Measurements from ENCODE around the gene BRICD5.
"Not testable (repeated sequence)": the region's sequence is repeated elsewhere in the genome, so short reads cannot be mapped to it uniquely, and the experiment has no call there.

Gene BRICD5

DNA sequence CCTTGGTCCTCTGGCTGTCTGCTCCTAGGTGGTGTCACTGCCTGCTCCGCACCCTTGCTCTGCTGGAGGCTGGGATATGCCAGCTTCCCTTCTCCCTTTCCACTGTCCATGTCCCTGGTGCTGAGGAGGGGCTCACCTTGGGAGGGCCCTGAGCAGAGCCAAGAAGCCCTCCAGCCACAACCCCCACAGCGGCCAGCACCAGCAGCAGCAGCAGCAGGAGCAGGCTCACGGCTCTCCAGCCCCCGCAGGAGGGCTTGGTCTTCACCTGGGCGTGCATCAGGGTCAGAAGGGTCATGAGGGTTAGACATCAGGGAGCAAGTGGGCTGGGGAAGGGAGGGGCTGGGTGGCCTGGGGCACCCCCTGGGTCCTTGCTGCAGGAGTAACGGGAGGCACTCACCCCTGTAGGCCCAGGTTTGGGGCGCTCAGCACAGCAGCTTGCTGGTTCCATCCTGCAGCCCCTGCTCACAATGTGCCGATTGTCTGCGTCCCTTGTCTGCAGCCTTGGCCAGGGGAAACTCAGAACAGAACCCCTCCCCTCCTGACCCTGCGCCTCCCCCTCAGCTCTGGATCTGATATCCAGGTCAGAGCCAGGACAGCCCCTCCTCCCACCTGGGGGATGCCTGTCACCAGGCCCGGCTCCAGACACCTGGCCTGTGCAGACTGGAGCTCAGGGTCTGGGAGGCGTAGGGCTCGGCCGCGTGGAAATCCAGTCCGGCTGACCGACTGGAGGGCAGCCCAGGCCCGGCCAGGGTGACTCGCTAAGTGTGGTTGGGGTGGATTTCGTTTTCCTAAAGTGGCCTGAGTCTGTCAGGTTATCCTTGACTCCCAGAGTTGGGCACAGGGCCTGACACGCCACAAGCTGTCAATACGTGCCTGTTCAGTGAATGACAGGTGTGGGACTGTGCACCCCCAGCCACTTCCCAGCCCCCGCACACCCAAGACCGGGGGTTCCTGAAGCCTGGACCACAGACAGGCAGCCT lies at the start of gene BRICD5:
TSS of gene BRICD5 (minus strand) at position 478 of the 980 bp plus-strand sequence. CDS start at position 448, 30 bp downstream.
- DNase-seq, result no peak

DNA sequence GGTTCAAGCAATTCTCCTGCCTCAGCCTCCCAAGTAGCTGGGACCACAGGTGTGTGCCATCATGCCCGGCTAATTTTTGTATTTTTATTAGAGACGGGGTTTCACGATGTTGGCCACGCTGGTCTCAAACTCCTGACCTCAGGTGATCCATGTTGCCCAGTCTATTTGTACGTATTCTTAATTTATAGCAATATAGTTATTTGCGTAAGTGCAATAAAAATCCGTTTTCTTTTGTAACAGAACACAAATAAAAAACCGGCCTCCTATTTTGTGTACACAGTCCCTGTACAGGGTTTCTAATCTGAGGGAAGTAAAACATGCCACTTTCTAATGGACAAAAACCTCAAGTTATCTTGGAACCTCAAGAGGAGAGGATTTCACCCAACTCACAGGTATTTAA lies 49.6 kb upstream of the BRICD5 start:
- no peak for DNase-seq

DNA sequence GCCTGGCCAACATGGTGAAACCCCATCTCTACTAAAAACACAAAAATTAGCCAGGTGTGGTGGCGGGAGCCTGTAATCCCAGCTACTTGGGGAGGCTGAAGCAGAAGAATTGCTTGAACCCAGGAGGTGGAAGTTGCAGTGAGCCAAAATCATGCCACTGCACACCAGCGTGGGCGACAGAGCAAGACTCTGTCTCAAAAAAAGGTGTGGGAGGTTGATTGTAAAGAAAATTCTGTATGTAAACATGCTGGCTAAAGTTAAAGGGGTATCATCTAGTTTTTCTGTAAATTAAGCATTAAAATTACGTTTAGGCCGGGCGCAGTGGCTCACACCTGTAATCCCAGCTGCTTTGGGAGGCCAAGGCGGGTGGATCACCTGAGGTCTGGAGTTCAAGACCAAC lies 47.9 kb upstream of the BRICD5 start:
- DNase-seq, result not testable (repeated sequence)

DNA sequence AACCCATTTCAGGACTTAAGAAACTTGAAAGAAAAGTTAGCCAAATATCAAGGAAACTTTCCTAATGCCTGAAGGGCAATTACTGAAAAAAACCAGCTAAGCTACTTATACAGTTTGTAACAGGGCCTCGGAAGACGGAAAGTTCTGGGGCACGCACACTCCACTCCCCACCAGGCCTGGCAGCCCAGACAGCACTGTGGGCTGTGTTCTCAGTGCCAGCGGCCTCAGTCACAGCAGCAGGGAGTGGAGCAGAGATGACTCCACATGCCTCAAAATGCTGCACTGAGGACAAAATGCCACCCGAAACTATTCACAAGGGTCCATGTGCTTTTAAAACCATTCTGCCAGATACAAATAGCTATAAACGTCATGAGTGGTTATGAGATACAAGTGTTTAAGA lies 47.1 kb upstream of the BRICD5 start:
- DNase-seq, result no peak

DNA sequence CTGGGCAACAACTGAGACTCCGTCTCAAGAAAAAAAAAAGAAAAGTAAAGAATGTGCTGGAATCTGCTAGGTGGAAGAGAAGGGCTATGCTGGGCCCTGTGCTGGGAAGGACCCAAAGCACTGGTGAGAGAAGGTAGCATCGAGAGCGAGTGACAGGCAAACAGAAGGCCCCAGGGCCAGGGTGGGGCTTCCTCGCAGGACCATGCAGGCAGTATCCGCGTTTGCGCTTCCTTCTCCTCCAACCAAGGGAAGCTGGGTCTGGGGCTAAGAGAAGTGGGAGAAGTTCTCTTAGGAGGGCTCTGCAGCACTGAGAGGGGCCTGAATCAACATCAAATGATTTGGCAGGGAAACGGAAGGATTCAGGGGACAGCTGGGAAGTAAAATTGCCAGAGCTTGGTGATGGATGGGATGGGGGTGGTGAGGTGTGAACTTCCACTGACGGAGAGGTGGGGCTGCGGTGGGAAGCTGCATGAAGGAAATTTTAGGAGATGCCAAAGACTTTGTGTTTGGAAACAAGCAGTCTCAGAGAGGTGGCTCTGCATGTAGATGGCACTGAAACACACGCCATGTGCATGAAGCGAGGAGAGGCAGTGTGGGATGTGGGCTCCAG lies 46.0 kb upstream of the BRICD5 start:
- DNase-seq, result no peak

DNA sequence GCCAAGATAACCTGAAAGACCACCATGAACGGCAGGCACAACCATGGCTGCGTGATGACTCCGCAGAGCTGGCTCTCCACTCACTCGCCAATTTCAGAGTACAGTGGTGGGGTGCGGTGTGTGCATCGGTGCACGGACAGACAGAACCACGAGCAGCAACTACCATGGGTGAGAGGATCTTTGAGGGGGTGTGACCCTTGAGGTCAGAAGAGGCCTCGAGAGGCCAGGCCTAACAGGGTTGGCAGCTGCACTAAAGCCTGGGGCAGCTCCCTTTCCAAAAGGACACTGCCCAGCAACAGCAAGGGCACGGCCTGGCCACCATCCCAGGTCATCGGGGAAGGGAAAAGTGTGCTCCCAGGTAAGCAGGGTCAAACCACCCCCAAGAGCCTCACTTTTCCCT lies 42.6 kb upstream of the BRICD5 start:
- no peak for DNase-seq

DNA sequence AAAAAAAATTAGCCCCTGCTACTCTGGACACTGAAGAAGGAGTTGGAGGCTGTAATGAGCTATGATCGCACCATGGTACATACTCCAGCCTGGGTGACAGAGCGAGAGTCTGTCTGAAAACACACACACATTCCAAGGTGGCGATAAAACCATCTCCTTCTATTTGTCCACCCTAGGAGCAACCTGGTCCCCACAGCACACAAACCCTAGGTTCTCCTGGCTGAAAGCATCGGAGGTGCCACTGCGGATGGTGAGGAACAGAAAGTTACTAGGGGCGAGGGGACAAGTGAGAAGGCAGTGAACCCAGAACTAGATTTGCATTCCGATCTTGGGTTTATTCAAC lies 42.1 kb upstream of the BRICD5 start:
- DNase-seq, result no peak

DNA sequence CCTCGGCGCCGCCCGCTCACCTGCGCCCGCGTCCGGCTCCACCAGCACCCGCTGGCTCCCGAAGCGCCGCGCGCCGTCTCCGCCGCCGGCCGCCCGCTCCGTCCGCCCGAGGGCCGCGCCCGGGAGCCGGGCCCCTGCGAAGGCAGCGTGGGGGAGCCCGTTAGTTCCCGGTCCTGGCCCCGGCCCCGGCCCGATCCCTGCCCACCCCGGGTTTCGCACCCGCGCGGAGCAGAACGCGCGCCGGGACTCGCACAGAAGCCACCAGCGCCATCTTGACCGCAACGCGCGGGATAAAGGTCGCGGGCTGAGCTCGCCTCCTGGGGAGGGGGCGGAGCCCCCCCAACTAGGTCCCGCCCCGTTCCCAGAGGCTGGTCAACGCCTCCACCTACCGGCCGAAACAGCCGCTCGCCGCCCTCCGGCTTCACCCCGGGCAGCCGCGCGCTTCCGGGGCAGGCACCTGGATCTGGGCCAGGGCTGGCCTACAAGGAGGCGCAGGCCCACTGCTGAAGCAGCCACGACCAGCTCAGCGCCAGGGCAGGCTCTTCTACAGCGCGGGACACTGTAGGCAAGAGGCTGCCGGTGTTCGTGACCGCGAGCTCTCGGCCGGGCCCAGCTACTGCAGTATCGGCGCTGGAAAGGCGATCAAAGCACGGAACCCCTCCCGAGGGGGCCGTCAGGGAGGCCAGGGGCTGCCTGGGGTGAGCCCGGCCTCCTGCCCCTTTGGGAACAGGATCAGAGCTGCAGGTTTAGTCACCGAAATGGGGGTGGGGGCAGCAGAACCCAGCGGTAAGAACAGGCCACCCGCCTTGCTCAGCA lies 40.8 kb upstream of the BRICD5 start, which contains the start of gene ECI1:
TSS of gene ECI1 (minus strand) at position 292 of the 816 bp plus-strand sequence. CDS start at position 271, 21 bp downstream.
- DNase-seq, result peak; percentile 75

DNA sequence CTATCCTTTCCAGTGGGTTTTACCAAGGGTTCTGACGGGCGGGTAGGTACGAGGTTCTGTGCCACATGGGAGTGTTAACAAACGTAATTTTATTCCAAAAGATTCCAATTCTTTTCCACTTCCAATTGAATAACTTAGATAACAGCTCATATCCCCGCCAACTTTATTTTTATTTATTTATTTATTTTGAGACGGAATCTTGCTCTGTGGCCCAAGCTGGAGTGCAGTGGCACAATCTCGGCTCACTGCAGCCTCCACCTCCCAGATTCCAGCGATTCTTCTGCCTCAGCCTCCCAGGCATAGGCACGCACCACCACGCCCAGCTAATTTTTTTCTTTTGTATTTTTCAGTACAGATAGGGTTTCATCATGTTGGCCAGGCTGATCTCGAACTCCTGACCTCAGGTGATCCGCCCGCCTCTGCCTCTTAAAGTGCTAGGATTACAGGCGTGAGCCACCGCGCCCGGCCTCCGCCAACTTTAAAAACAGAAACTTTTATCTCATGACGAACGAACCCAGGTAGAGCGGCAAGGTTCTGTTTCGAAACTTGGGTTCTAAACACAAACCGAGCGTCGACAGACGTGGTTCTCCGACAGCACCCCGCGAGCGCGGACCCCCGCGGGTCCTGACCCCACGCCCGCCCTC lies 40.1 kb upstream of the BRICD5 start:
- DNase-seq, result no peak

DNA sequence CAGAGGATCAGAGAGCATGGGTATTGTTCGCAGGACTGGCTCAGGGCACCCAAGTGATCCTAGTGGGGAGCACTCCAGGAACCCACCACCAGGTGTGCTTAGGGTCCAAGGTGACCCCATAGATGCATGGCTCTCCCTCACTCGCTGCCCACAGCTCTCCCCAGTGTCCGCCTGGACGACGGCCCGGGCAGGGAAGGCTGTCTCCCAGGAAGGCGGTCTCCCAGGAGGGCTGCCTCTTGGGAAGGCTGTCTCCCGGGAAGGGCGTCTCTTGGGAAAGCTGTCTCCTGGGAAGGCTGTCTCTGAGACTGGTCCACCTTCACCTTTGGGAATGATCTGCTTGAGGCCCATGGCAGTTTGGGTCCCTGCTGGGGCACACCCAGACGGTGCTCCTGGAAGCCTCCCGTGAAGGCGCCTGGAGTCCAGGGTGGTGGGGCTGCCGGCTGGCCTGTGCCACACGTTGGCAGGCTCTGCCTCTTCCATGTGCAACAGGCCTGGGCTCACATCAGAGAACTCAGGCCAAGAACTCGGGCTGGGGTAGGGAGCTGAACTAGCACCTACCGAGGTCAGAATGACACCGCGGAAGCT lies 35.7 kb upstream of the BRICD5 start:
- no peak for DNase-seq

DNA sequence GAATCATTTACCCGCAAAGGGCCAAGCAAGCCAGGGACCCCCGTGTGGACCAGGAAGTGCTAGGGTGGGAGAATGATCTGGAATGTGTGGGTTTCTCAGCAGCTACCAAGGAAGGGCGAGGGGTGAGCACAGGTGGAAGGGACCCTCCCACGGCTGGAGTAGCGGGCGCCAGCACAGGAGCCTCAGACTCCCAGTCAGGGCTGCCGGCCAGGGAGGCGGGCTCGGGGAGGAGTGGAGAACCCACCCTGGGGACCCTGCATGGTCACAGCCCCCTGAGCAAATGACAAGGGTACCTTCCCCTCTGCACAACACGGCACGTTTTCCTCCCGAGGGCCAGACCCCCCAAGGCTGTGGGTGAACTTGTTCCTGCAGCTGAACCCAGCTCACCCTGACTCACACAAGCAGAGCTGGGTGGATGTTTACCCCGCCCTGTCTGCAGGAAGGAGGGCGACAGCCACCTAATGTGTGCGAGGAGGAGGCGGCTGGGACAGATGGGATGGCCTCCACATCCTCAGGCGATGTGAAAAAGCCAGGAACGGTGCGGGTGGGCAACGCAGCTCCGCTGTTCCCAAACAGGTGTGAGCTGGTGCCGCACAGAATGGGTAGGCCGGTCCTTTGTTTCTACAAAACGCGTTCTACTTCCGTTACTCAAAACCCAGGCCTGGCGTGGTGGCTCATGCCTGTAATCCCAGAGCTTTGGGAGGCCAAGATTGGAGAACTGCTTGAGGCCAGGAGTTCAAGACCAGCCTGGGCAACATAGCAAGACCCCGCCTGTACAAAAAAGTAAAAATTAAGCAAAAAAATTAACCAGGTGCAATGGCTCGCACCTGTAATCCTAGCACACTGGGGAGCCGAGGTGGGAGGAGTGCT lies 34.5 kb upstream of the BRICD5 start:
- no peak for DNase-seq

DNA sequence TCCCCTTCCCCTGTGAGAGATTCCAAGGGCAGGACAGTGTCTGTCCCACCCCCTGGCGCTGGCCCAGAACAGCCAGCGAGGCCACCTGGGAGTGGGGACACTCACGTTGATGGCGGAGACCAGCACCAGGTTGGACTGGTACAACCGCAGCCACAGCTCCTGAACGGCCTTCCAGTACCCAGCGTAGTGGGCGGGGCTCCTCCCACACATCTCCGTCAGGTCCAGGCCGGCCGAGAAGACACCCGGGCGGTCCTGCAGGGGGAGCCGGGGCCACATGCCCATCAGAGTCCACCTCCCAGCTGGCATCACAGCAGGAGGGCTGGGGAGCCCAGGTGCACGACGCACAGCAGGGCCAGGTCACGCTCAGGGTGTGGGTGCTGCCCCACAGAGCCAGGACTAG lies 33.6 kb upstream of the BRICD5 start:
- peak; percentile 23 for DNase-seq

DNA sequence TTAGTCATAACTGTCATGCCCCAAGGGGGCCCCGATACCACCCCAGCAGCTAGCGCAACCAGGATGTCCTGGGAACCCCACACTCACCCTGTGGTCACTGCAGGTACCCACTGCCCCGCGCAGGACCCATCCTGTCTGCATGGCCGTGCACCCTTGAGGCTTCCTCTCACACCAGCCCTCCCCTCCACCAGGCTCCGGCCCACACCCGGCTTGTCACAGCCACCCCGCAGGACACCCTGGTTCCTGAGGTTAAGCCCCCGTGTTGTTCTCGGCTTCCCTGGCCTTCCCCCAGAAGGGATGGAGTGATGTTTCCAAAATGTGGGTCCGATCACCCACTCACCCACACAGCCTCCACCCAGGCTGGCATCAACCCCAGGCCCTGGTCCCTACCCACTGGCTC lies 33.1 kb upstream of the BRICD5 start:
- DNase-seq, result no peak

DNA sequence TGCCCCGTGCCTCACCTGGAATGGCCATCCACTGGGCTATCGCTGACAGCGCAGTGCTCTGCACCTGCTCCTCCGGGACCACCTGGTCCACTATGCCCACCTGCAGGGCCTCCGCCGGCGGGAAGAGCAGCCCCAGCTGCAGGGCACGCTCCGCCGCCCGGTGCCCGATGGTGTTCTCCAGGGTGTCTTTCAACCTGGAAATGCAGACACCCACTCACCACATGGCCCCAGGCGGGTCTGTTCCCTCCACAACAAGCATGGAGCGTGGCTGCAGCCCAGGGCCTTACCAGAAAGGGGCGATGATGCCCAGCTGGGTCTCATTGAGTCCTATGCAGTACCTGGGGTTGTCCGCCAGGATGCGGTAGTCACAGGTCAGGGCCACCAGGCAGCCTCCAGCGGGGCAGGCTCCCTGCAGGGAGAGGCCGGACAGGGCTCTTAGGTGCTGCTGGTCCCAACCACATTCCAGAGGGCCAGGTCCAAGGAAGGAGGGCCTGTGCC lies 32.4 kb upstream of the BRICD5 start:
- DNase-seq, result no peak

DNA sequence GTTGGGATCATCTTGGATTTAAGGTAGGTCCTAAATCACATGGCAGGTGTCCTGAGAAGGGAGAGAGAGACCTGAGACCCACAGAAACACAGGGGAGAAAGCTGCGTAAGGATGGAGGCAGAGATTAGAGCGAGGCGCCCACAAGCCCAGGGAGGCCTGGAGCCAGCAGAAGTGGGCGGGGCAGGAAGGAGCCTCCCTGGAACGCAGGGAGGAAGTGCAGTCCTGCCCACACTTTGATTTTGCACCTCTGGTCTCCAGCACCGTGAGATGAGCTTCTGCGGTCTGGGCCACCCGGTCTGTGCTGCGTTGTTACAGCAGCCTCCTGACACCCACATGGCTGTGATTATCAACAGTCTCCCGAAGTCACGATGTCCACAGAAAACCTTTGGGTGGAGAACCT lies 31.9 kb upstream of the BRICD5 start:
- DNase-seq, result no peak

DNA sequence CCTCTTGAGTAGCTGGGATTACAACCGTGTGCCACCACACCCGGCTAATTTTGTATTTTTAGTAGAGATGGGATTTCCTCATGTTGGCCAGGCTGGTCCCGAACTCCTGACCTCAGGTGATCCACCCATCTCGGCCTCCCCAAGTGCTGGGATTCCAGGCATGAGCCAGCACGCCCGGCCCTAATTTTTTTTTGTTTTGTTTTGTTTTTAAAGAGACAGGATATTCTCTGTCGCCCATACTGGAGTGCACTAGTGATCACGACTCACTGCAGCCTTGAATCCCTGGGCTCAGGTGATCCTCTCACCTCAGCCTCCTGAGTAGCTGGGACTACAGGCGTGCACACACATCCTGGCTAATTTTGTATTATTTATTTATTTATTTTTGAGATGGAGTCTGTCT lies 29.7 kb upstream of the BRICD5 start:
- DNase-seq, result not testable (repeated sequence)

DNA sequence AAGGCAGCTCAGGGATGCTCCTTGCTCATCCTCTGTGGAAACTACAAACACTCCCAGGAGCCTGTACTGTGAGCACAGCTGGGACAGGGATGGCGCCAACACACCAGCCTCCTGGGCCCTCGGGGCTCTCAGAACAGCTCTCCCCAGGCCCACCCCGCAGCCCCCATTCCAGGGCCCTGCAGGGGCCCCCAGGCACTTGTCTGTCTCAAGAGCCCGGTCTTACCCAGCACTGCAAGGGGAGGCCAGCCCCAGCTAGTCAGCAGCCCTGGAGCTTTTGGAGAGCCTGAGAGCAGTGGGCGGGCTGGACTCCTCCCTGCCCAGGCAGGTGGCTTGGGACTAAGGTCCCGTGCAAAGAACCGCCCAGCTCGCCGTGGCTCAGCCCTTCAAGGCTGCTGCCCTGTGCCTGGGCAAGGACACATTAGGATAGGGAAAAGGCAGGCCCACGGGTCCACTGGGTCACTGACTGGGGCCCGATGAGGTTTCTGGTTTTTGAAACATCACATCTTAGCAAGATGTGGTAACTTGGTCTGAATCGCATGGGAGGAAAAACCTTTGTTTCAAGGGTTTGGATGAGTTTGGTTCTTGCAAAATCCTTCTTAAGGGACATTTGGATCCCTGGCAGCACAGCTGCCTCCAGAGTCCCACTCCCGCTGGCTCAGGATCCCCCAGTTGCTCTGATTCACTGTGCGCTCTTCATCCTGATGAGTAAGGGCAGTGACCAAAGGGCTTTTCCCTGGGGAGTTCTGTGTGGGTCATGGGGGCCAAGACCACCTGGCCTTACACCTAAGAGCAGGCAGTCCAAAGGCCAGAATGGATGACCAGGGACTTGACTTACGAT lies 28.4 kb upstream of the BRICD5 start:
- DNase-seq, result no peak

DNA sequence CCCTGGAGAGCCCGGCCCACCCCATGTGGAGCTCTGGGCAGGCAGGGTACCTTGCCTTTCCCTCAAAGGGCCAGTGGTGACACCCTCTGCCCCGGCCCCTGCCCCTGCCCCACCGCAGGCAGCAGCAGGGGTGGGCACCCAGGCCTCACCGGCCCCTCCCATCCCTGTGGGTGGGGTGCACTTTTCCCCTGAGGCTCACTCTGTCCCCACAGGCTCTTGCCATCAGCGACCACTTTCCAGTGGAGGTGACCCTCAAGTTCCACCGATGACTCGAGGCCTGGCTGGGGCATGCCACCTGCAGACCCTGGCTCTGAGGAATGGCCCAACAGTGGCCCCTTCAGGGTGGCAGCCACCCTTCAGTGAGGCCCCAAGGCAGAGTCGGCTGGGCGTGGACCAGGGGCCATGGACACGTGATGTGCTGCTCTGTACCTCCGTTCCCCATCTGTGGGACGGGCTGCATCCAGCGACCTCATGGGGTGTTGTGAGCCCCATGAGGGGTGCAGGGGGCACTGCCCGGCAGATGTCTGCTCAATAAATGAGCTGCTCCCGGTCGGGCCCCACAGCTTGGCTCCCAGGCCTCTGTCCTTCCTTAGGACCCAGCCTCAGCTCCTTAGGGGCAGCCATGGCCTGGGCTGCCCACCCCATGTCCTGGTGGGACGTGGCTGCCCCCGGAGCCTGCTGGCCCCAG lies 27.6 kb upstream of the BRICD5 start:
- no peak for DNase-seq

DNA sequence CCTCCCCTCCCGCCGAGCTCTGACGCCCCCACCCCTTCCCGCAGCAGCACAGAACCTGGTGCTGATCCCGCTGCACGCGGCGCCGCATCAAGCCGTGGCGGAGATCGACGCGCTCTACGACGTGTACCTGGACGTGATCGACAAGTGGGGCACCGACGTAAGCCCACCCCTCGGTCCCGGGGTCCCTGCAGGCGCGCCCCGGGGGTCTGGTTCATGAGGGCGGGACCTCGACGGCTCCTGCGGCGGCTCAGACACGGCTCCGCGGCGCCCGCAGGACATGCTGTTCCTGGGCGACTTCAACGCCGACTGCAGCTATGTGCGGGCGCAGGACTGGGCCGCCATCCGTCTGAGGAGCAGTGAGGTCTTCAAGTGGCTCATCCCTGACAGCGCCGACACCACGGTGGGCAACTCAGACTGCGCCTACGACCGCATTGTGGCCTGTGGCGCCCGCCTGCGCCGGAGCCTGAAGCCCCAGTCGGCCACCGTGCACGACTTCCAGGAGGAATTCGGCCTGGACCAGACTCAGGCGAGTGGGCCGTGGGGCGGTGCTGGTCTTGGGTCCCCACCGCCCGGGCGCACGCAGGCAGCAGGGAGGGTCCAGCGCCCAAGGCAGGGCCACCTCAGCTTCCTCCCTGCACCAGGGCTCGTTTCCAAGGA lies 27.0 kb upstream of the BRICD5 start:
- DNase-seq, result no peak
